ENCODE measurements around the gene SH2D4B.

Gene SH2D4B

GRCh38 chr10:80583685-80584084 lies 46.0 kb downstream of the SH2D4B start:
- H3K4me3 ChIP-seq (replicated peaks; ENCODE audit: insufficient read depth, low read length): no peak overlapping the region
- H3K27ac ChIP-seq (replicated peaks): no peak overlapping the region
- H3K27me3 ChIP-seq (ENCODE audit: insufficient read depth, poor library complexity, severe bottlenecking): no peaks in the 10 kb centered on the region
- DNase-seq (ENCODE audit: low read depth in 1 of 2, low spot score in 1 of 2): no peak
- TF ChIP-seq REST (IDR thresholded peaks at IDR 0.05; ENCODE audit: insufficient replicate concordance, low read depth): no peak
- TF ChIP-seq CTCF (IDR thresholded peaks at IDR 0.05; ENCODE audit: insufficient read depth, low read length): no peak
- no peak for TF ChIP-seq GABPA (IDR thresholded peaks at IDR 0.05; ENCODE audit: low read depth)
- TF ChIP-seq POLR2AphosphoS5 (IDR thresholded peaks at IDR 0.05; ENCODE audit: low read depth): no peak
- no peak for TF ChIP-seq SPI1 (IDR thresholded peaks at IDR 0.05; ENCODE audit: borderline replicate concordance, low read depth)

GRCh38 chr10:80585812-80586211 lies 48.1 kb downstream of the SH2D4B start:
- no peak for DNase-seq (ENCODE audit: low read depth in 1 of 2, low spot score in 1 of 2)
- H3K27me3 ChIP-seq (ENCODE audit: insufficient read depth, poor library complexity, severe bottlenecking): no peaks in the 10 kb centered on the region
- no peak for TF ChIP-seq REST (IDR thresholded peaks at IDR 0.05; ENCODE audit: insufficient replicate concordance, low read depth)
- no peak for TF ChIP-seq GABPA (IDR thresholded peaks at IDR 0.05; ENCODE audit: low read depth)
- TF ChIP-seq POLR2AphosphoS5 (IDR thresholded peaks at IDR 0.05; ENCODE audit: low read depth): no peak
- no peak for TF ChIP-seq SPI1 (IDR thresholded peaks at IDR 0.05; ENCODE audit: borderline replicate concordance, low read depth)
- no peak for TF ChIP-seq CTCF (IDR thresholded peaks at IDR 0.05; ENCODE audit: insufficient read depth, low read length)
- no peak overlapping the region for H3K27ac ChIP-seq (replicated peaks)
- no peak overlapping the region for H3K4me3 ChIP-seq (replicated peaks; ENCODE audit: insufficient read depth, low read length)

GRCh38 chr10:80588546-80588945 lies 50.8 kb downstream of the SH2D4B start:
- H3K27me3 ChIP-seq (ENCODE audit: insufficient read depth, poor library complexity, severe bottlenecking): no peaks in the 10 kb centered on the region
- no peak for TF ChIP-seq SPI1 (IDR thresholded peaks at IDR 0.05; ENCODE audit: borderline replicate concordance, low read depth)
- TF ChIP-seq POLR2AphosphoS5 (IDR thresholded peaks at IDR 0.05; ENCODE audit: low read depth): no peak
- TF ChIP-seq CTCF (IDR thresholded peaks at IDR 0.05; ENCODE audit: insufficient read depth, low read length): no peak
- TF ChIP-seq GABPA (IDR thresholded peaks at IDR 0.05; ENCODE audit: low read depth): no peak
- TF ChIP-seq REST (IDR thresholded peaks at IDR 0.05; ENCODE audit: insufficient replicate concordance, low read depth): no peak
- H3K4me3 ChIP-seq (replicated peaks; ENCODE audit: insufficient read depth, low read length): no peak overlapping the region
- DNase-seq (ENCODE audit: low read depth in 1 of 2, low spot score in 1 of 2): no peak
- no peak overlapping the region for H3K27ac ChIP-seq (replicated peaks)

All from HL-60 (cell line).